LNCaP clone FGC (cell line): ENCODE results near the gene EVI5L.

Source experiments
- DNase-seq: peaks from one replicate; pipeline ENCODE4 v3.0.0-alpha.2; 2011; ENCODE audit warnings: low read depth
- H3K4me3 ChIP-seq: 2 replicates; pipeline ENCODE4 v1.5.1; 2011; ENCODE audit warnings: mild to moderate bottlenecking, low read depth, low read length, control low read depth
- TF ChIP-seq, protein P1 (sequence below): IDR thresholded peaks from 2 replicates; pipeline ENCODE4 v1.5.1; 2012; ENCODE audit warnings: mild to moderate bottlenecking; ENCODE audit not compliant: control insufficient read depth, insufficient read depth; ENCODE audit errors: extremely low read depth

The EVI5L gene

DNA sequence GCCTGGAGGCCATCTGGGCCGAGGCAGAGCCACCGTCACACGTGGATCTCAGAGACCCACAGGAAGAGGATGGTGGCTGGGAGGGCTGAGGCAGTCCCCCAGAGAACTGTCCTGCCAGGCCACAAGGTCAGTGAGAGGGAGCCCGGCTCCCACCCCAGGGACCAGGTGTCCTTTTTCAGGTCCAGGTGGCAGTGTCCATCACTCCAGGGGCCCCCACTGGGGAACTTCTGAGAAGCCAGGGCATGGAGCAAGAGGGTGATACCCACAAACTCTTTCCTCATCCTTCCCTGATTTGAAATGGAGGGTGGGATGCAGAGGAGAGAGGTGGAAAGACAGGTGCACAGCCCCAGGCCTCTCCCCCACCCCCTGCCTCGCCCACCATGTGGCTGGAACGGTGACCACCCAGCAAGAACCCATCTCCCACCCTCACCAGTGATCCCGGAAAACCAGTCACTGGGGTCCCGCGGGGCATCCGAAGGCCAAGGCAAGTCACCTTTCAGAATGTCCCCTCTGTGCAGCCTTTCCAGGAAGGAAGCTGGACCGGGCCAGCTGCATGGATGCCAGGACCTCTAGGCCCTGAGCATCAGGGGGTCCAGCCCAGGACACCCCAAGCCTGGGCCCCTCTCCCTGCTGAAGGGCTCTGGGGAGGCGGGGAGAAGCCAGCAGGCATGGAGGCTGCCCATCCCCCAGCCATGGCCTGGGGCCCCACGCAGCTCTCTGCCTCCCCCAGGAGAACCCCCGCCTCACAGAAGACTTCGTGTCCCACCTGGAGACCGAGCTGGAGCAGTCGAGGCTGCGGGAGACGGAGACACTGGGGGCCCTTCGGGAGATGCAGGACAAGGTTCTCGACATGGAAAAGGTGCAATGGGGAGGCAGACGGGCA, 30.1 kb downstream of the EVI5L start:
- H3K4me3 ChIP-seq = no peak overlapping the region
- TF ChIP-seq, protein P1, sequence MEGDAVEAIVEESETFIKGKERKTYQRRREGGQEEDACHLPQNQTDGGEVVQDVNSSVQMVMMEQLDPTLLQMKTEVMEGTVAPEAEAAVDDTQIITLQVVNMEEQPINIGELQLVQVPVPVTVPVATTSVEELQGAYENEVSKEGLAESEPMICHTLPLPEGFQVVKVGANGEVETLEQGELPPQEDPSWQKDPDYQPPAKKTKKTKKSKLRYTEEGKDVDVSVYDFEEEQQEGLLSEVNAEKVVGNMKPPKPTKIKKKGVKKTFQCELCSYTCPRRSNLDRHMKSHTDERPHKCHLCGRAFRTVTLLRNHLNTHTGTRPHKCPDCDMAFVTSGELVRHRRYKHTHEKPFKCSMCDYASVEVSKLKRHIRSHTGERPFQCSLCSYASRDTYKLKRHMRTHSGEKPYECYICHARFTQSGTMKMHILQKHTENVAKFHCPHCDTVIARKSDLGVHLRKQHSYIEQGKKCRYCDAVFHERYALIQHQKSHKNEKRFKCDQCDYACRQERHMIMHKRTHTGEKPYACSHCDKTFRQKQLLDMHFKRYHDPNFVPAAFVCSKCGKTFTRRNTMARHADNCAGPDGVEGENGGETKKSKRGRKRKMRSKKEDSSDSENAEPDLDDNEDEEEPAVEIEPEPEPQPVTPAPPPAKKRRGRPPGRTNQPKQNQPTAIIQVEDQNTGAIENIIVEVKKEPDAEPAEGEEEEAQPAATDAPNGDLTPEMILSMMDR = no peak
- DNase-seq = no peak

DNA sequence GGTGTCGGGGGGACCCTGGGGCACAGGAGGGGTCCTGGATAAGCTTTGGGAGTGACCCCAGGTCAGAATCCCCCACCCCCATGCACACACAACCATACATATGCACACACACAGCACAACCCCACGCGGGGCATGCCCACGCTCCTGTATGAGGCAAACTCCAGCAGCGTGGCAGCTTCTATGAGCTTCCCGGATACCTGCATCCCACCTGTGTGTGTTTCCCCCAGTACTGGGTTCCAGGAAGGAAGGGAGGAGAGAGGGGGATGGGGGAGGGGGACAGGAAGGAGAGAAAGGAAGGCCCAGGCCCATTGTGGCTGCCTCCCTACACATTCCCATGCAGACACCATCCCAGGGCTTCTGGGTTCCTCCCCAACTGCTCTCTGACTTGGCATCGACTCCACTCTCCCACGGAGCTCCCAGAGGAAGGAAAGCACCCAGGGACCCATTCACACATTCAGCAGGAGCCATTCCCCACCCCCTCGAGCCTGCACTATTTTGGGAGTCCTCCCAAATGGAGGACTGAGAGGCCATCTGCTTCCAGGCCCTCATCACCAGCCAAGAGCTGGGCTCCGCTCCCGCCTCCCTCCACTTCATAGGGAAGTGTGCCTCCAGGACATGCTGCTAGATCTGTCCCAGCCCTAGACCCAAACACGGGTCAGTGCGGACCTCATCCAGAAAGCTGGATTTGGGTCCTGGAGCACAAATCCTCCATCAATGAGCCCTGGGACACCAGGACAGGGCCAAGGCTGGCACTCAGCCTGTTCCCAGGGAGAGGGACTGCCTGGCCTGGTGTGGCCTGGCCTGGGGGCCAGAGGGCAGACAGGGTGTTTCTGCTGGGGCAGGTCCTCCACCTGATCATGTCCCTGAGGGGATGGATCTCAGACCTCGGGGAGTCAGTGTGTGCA, 30.9 kb downstream of the EVI5L start:
- TF ChIP-seq, protein P1 = no peak
- no peak for DNase-seq
- no peak overlapping the region for H3K4me3 ChIP-seq

DNA sequence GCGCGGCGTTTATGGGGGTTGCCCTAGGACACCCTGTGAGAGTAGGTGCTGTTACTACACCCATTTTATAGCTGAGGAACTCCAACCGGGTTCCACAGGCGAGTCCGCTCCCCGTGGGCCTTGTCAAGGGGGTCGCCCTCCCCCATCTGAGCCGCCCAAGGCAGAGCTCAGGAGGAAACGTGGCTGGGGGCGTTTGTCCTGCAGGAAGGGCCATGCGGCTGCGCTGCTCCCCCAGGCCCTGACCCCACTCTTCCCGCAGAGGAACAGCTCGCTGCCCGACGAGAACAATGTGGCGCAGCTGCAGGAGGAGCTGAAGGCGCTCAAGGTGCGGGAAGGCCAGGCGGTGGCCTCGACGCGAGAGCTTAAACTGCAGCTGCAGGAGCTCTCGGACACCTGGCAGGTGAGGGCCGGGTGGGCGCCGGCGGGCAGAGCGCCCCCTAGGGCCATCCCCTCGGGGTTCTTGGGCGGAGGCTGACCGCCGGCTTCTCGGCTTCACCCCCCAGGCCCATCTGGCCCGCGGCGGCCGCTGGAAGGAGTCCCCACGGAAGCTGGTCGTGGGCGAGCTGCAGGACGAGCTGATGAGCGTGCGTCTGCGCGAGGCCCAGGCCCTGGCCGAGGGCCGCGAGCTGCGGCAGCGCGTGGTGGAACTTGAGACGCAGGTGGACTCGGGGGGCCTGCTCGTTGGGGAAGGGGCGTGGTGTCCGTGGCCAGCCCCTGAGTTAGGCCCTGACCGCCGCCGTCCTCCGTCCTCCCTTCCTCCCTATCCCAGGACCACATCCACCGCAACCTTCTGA, 31.8 kb downstream of the EVI5L start:
- TF ChIP-seq, protein P1 = no peak
- no peak overlapping the region for H3K4me3 ChIP-seq
- no peak for DNase-seq

DNA sequence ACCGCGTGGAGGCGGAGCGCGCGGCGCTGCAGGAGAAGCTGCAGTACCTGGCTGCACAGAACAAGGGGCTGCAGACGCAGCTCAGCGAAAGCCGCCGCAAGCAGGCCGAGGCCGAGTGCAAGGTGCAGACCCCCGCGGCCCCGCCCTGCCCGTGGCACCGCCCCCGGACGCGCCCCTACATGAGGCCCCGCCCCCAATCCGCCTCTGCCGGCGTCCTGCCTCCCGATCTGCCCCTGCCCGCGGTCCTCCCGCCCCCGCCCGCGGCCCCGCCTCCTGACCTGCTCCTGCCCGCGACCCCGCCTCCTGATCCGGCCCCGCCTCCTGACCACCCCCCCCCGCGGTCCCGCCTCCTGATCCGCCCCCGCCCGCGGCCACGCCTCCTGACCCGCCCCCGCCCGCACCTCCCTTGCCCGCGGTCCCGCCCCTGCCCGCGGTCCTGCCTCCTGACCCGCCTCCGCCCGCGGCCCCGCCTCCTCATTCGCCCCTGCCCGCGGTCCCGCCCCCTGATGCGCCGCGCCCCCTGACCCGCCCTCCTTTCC, 32.5 kb downstream of the EVI5L start:
- DNase-seq = no peak
- H3K4me3 ChIP-seq = no peak overlapping the region
- TF ChIP-seq, protein P1 = no peak

DNA sequence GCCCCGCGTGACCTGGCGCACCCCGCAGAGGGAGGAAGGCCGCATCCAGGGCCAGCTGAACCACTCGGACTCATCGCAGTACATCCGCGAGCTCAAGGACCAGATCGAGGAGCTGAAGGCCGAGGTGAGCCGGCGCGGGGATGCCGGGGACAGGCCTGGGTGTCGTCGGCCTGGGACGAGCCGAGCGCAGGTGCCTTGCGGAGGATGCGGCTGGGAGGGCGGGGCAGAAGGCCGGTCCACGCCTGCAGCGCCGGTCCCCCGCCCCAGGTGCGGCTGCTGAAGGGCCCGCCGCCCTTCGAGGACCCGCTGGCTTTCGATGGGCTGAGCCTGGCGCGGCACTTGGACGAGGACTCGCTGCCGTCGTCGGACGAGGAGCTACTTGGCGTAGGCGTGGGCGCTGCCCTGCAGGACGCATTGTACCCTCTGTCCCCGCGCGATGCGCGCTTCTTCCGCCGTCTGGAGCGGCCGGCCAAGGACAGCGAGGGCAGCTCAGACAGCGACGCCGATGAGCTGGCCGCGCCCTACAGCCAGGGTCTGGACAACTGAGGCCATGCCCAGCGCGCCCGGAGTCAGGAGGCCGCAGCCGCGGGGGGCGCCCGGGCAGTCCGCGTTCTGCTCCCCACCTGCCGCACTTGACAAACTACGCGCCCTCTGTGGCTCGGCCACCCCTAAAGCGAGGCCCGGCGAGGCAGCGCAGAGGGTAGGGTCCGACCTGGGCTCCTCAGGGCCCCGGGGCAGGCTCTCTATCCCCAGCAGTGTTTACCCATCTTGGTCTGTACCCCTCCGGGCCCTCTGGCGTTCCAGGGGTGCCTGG, 33.3 kb downstream of the EVI5L start:
- H3K4me3 ChIP-seq = no peak overlapping the region

More for the DNA sequence above, 33.3 kb downstream of the EVI5L start:
- no peak for DNase-seq
- TF ChIP-seq, protein P1 = no peak
